NCI-H1694 treated with DMSO at 0.1 percent for 48 hours (cell line): ENCODE results near the gene CEMIP.

ENCODE experiments used
- DNase-seq: peaks from one replicate; lab custom pipeline; 2025; lab: John Stamatoyannopoulos, UW

The CEMIP gene

DNA sequence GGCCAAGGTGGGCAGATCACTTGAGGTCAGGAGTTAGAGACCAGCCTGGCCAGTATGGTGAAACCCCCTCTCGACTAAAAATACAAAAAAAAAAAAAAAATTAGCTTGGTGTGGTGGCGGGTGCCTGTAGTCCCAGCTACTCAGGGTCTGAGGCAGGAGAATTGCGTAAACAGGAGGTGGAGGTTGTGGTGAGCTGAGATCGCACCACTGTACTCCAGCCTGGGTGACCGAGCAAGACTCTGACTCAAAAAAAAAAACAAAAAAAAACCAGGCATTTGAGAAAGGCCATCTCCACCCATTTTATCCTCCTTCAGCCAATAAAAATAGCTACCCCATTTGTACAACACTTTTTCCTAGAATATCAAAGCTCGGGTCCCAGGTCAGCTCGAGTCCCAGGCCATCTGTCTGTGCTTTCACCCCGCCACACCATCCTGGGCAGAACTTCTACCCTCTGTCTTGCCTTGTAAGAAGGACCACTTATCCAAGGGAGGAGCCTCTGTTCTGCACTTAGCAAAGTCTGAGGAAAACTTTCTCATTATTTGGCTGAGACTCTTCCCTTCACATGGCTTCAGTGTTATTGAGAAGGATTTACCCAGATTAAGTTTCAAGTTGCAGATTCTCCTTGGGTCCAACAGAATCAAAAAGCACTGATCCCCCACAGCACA is 111.3 kb downstream of the CEMIP start:
- no peak for DNase-seq

DNA sequence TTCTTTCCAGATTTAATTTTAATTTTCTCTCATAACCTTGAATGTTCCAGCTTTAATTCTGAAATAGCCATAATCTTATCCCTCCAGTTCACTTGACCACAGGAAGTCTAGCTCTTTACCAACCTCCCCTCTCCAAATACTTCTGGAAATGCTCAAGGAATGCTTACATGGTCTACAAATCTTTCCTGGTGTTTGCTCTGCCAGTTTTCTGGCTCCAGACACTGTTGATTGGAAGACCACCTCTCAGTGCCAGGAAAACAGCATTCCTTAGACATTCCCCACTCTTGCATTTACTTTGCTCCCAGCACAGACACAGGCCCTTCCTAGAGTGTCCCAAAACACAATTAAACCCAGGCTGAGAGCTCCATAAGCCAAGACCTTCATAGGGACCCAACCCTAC is 111.8 kb downstream of the CEMIP start:
- no peak for DNase-seq

DNA sequence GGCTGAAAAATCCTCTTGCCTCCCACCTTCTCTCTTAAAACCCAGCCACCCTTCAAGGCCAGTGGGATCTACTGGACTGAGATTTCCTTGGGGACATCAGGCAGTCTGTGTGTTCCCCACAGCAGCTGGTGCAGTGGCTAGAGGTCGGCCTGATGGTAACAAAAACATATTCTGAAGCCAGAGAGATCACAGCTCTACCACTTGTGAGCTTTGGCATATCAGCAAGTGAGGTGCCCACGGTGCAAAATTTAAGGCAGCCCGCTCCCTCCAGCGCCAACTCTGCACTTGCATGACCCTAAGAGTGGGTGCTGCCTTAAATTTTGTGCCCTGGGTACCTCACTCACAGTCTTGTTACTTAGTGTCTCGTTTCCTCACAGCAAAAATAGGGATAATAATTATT is 113.2 kb downstream of the CEMIP start:
- no peak for DNase-seq

DNA sequence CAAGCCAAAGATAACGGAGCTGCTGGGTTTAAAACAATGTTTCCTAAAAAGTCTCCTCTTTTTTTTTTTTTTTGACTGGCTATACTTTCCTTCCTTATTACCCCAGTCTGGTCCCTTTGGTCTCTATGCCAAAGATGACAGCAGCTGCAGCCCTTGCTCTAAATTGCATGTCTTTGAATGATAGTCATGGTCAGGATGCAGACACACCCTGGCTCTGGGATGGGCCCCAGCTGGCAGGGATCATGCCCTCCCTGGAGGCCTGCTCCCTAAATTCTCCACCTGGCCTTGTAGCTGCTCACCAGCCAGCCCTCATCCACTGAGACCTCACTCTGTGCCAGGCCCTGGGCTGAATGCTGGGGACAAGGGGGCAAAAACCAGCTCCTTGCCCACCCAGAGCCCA is 114.6 kb downstream of the CEMIP start:
- DNase-seq, result no peak

DNA sequence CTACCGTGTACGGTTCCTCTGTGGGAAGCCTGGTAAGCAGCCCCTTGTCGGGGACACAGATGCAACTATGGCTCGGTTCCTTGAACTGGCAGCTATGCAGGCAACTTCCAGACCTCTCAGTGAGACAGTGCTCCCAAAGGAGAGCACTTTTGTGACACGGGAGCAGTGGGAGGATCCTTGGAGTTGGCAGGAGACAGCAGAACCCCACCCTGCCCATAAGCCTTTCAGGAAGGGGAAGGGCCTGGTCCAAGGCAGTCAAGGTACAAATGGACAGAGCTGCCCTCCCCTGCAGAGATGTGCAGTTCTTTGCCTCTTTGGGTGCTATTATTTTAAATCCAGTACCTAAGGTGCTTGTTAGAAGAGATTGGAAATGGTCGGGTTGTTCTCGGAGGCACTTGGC is 115.9 kb downstream of the CEMIP start:
- no peak for DNase-seq

DNA sequence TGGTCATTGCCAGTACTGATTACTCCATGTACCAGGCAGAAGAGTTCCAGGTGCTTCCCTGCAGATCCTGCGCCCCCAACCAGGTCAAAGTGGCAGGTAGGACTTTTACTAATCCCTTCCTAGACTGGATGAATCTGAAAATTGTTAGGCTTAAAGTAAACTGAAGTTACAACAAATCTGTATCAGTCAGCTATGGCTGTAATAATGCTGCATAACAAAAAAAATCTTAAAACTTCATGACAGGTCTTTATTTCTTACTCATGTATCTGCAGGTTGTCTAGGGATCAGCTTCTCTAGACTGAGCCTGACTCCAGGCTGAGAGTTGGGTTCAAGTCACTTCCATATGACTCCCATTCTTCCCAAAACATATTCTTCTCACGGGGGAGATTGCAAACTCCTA is 116.8 kb downstream of the CEMIP start:
- no peak for DNase-seq

DNA sequence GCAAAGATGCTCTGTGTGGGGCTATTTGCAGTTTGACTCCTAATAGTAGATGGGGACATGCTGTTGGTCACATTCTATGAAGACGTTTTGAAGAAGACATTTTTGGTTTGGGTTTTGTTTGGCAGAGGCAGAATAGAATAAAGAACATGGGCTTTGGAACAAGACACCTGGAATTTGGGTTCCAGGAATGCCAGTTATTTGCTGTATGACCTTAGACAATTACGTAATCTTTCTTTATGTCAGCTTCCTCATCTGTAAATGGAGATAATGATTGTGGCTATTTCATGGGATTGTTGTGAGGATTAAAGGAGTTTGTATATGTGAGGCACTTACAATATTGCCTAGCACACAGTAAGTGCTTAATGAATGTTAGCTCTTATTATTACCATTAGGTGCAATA is 118.9 kb downstream of the CEMIP start:
- no peak for DNase-seq

DNA sequence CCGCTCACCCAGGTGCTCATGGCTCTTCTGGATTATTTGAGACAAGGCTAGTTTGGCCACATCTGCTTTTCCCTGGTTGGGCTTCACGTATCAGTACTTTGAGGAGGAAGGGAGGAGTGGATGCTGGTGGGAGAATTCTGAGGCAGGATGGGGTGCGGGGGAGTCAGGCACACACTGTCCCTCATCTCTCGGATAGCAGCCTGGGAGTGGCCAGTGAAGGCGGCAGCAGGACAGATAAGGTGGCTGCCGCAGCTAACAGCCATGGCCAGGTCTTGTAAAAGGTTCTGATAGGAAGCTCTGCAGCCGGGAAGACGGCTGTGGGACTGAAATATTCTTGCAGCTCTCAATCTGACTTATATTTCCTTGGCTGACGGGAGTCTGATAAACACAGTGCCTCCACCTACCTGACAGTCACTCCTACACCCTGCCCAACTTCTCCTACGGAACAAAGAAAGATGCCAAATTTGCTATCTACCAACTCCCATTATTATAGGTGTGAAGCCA is 123.2 kb downstream of the CEMIP start:
- DNase-seq, result no peak

DNA sequence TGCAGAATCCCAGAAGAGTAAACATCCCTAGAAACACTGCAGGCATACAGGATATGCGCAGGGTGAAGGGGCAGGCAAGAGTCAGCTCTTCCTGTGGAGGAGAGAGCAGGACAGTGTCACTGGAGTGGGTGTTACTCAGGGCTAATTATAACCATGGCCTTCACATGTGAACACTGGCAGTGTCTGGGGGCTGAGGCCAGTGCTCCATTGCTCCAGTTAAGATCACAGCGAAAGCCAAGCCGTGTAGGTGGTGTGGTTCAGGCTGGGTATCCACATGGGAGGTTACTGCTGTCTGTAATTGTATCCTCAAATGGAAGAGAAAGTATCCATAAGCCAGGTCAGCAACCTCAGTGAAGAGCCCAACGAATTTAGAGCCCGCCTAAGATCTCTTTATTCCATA is 125.8 kb downstream of the CEMIP start:
- DNase-seq, result no peak

DNA sequence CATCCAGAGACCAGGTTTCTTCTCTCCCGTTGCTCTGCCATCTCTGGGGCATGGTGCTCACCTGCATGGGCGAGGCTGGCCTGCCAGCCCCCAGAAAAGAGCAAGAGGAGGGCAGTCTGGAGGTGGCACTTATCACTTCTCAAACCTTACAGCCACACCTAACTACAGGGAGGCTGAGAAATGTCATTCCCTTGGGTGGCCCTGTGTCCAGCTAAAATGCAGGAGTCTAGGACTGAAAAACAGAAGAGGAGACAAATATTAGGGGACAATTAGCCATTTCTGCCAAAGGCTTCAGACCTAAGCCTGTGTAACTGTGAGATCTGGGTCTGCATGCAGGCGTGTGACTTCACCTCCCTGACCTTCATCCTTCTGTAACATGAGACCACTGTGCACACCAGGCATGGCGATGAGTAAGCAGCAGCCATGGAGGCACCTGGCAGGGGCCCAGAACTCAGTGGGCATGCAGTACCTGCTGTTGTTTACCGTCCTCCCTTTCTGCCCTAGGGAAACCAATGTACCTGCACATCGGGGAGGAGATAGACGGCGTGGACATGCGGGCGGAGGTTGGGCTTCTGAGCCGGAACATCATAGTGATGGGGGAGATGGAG is 127.1 kb downstream of the CEMIP start:
- peak; percentile 42 for DNase-seq

DNA sequence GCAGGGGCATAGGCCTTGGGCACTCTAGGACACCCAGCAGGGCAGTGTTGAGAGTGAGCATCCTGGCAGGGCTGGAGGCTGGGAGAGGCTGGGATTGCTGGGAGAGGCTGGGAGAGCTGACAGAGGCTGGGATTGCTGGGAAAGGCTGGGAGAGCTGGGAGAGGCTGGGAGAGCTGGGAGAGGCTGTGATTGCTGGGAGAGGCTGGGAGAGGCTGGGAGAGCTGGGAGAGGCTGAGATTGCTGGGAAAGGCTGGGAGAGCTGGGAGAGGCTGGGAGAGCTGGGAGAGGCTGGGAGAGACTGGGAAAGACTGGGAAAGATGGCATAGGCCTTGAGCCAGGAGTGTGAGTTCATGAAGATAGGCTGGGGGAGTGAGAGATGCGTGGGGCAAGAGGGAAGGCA is 132.7 kb downstream of the CEMIP start:
- DNase-seq, result no peak

DNA sequence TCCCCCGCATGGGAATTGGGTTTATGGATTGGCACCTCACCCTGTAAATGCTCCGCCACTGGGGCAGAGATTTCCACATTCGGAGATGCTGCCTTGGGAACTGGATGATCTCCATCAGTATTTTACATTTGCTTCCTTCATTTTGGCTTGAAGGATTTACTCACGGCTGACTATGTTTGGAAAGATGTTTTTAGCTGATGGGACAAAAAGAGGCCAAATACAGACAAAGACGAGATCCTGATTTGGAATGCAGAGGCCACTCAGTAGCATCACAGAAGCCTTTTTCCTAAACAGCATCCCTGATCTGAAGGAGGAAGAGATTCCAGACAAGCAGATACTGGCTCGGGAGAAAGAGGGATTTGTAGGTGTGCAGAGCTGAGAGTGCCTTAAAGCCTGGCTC is 133.5 kb downstream of the CEMIP start:
- DNase-seq, result no peak

DNA sequence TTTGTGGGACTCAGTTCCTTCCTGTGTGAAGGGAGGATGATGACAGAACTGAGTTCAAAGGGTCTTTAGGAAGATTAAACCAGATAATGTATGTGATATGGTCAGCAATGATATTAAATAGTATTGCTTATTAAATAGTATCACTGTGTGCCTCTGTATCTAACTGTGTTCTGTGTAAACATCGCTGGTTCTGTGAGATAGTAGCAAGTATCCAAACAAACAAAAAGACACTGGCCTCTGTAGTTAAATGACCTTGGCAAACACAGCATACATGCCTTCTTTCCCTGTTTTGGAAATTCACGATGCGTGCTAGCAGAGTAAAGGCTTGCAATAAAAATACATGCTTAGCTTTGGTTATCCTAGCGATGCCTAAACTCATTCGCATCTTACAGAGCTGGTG is 134.4 kb downstream of the CEMIP start:
- DNase-seq, result no peak

DNA sequence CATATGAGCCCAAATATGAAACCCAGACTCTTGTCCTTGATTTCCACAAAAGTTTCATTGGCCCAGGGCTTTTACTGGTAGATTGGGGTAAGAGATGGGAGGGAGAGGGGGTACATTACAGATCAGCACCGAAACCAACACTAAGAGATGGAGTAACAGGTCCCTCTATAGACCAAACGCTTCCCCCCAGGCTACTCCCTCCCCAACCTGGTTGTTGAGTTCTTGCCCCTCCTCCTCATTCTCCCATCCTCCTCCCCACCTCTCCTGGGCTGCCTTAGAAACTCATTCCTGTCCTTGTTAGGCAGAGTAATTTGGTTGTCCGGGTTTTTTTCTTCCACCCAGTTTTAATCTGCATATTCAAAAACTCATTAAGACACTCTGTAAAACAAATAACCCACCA is 136.3 kb downstream of the CEMIP start:
- DNase-seq, result no peak

DNA sequence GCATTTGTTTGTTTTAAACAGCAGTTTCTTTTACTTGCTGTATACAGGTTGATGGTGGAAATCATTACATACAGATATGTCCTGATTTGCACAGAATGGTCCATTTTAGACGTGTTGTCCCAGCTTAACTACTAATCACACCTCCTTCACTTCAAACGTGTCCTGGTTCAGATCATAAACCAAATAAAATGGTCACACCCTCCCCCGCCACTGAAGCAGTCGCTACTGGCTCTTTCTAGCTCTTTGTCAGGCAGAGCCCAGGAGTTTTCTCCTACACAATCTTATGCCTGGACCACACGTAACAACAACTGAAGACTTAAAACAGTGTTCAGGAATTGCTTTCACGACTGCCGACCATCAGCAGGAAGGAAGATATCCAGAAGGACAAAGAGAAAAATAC is 136.9 kb downstream of the CEMIP start:
- DNase-seq, result no peak

DNA sequence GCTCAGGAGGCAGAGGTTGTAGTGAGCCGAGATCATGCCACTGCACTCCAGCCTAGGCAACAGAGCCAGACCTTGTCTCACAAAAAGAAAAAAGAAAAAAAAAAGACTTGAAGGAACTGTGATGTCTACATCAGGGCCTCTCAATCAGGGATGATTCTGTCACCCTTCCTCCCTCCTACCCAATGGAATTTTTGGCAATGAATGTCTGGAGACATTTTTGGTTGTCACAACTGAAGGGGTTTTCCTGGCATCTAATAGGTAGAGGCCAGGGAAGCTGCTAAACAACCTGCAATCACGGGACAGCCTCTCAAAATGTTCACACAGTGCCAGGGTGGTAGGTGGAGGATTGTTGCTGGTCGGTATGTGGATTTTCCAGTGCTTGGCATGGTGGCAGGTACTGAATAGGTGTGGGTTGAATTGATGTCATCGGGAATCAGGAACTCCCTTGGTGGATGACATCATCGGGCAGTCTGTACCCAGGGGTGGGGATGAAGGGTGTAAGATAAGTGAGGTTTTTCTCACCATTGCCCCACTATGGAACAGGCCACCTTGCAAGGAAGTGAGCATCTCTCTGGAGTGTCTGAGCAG is 139.1 kb downstream of the CEMIP start:
- DNase-seq, result no peak

DNA sequence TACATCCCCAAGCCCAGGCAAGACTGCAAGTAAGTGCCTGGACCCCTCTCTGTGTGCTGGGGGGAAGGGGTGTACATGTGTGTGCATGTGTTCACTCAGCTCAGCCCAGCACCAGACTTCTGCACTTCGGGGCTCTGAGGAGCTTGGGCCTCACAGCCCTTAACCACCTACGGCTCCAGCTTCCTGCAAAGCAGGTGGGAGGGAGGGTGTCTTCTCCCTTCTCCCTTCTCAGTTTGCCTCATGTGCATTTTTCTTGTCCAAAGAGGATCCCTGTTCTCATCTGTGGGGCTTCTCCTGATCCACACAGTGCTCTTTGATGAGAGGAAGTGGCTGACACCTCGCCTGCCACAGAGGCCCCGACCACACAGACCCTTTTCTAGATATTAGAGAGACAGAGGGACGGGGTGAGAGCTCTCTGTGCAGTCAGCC is 141.1 kb downstream of the CEMIP start:
- DNase-seq, result no peak

DNA sequence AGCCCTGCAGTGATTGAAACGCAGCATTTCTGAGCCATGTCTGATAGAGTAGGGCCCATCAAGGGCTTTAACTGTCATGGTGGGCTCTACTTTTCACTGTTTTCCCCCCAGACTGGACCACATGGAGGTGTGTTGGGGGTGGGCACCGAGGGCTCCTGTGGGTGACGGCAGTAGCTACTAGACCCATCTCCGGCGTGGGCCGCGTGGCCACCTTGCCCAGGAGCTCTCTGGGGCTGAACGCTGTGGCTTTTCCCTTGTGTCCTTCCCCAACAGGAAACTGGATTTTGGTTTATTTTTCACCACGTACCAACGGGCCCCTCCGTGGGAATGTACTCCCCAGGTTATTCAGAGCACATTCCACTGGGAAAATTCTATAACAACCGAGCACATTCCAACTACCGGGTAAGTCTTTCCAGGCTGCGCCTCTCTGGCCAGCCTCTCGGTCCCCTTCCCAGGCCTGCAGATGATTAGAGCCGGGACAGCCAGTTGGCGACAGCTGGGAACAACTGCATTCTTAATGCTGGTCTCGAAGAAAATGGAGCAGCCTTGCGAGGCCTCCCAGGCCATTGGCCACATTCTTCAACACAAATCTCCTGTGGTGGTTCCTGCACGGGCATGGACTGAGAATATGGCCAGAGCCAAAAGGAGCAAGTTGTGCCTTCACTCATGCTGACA is 142.7 kb downstream of the CEMIP start:
- DNase-seq, result no peak

DNA sequence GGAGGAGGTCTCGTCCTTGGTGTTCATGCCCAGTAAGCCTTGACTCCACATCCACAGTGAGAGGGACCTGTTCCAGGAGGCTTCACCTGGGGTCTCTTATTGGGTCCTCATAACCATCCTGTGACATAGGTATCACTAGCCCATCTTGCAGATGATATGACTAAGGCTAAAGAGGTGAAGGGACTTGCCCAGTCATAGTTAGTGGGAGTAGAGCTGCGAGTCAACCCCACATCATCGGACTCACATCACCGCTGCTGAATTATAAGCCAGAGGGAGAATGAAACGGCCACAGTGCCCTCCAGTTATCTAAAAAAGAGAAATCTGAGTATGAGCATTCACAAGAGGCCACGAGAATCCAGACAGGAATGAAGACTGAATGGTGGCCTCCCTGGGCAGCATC is 144.5 kb downstream of the CEMIP start:
- DNase-seq, result no peak

DNA sequence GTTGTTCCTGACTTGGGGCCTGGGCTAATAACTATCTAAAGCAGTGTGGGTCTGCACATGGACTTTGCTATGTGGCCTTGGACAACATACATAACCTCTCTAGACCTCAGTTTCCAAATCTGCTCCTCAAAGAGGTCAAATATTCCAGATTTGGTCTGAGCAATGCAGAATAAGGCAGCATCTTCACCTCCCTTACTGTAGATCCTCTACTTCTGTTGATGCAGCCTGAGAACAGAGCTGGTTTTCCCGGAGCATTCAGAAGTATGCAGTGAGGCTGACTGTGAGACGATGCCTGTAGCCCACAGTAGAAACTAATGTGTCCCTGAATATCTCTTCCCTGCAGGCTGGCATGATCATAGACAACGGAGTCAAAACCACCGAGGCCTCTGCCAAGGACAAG is 145.1 kb downstream of the CEMIP start:
- DNase-seq, result no peak

DNA sequence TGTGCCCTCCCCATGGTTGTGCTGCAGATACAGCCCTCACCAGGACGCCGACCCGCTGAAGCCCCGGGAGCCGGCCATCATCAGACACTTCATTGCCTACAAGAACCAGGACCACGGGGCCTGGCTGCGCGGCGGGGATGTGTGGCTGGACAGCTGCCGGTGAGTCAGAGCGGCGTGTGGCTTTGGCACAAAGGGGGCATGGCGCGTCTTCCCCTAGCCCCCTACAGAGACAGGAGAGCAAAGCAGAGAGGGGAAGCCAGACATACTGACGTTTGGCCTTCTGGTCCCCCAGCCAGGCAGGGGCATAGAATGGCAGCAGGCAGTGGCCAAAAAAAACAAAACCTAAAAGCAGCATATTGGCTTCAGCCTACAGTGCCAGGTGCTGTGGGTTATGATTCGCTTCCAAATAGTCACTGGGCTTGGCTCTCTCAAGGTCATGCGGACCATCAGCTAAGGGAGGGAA is 146.5 kb downstream of the CEMIP start:
- peak; percentile 10 for DNase-seq

DNA sequence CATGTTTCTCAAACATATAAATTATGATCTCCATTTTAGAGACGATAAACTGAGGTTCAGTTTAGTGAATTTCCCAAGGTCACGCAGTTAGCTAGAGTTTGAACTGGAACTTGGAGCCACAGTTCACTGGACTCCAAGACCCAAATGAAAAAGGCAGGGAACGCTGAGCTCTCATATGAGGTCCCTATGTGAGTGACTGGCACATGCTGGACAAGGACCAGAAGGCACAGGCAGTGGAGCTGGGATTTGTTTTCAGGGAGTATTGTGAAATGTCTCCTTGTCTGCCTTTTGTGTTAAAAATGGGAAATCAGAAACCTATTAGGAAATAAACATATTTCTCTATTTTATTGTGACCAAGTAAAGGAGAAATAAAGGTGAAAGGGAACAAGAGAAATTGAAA is 147.0 kb downstream of the CEMIP start:
- no peak for DNase-seq

DNA sequence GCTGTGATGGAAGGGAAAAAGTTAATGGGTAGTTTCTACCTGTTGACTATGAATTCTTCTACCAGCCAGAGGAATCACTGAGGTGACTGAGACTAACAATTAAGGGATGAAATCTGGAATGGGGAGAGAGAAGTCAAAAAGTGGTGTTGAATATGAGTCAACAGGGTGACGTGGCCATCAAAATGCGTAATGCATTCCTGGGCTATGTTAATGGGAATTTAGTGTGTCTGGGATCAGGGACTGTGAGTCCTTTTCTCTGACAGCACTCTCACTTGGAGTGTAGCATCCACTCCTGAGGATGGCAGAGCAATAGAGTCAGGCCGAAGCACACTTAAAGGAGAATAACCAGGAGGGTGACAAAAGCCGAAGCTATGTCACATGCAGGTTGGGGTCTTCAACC is 150.1 kb downstream of the CEMIP start:
- no peak for DNase-seq
